GM18520 (cell line): ENCODE data around the gene PPP1R13L.

Experiments
- ATAC-seq: cut with Tn5 transposase; IDR thresholded peaks from one replicate; pipeline ENCODE4 v1.9.1; 2021; ENCODE audit not compliant: unreplicated experiment

The PPP1R13L gene, protein sequence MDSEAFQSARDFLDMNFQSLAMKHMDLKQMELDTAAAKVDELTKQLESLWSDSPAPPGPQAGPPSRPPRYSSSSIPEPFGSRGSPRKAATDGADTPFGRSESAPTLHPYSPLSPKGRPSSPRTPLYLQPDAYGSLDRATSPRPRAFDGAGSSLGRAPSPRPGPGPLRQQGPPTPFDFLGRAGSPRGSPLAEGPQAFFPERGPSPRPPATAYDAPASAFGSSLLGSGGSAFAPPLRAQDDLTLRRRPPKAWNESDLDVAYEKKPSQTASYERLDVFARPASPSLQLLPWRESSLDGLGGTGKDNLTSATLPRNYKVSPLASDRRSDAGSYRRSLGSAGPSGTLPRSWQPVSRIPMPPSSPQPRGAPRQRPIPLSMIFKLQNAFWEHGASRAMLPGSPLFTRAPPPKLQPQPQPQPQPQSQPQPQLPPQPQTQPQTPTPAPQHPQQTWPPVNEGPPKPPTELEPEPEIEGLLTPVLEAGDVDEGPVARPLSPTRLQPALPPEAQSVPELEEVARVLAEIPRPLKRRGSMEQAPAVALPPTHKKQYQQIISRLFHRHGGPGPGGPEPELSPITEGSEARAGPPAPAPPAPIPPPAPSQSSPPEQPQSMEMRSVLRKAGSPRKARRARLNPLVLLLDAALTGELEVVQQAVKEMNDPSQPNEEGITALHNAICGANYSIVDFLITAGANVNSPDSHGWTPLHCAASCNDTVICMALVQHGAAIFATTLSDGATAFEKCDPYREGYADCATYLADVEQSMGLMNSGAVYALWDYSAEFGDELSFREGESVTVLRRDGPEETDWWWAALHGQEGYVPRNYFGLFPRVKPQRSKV

DNA sequence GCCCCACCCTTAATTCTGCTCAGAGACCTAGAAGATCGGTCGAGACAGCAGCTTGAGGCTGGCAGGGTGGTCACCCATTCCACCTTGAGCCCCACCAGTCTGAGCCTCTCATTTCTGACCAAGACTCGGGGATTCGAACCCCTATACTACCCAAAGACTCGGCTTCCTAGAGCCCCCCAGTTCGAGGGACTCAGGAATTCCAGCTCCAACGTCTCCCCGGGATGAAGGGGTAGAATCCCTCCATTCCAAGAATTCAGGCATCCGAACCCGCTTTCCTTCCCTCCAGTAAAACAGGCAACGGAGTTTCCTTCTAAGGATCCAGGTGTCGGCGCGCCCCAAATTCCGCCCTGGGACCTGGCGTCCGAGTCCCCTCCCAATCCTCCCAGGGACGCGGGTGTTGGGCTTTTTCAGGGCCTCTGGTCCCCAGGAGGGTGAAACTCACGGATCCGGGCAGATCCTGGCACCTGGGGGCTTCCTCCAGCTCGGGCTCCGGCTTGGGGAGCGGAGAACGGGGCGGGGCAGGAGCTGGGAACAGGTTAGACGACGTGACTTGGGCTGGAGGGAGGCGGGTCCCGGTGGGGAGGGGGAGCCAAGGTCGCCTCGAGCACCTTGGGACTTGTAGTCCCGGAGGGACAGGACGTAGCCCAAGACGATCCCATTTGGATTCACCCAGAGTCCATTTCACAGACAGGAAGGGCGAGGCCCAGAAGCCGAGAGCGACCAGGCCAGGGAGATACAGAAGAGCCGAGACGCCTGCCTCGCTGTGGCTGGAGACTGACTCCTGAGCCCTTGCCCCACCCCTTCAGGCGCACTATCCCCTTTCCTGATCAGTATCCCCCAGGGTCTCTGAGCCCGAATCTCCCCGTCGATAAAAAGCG, at the start of gene PPP1R13L:
Gene PPP1R13L (minus strand): TSS at position 513 of the 878 bp plus-strand sequence. CDS start 6,751 bp downstream, outside the sequence.
- no peak for ATAC-seq

DNA sequence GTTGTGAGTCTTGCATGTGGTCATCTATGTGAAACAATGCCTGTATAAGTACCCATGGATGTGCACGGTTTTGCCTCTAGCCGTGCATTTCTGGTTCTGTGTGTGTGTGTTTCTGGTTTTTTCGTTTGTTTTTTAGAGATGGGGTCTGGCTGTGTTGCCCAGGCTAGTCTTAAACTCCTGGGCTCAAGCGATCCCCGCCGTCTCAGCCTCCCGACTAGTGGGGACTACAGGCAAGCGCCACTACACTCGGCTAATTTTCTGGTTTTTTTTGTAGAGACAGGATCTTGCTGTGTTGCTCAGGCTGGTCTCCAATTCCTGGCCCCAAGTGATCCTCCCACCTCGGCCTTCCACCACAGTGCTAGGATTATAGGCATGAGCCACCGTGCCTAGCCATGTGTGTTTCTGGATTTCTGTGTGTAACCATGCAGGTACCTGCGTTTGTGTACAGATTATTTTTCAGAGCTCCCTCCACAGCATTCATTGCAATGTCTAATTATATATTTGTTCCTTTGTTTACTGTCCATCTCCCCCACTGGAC, 47.0 kb upstream of the PPP1R13L start:
- no peak for ATAC-seq

DNA sequence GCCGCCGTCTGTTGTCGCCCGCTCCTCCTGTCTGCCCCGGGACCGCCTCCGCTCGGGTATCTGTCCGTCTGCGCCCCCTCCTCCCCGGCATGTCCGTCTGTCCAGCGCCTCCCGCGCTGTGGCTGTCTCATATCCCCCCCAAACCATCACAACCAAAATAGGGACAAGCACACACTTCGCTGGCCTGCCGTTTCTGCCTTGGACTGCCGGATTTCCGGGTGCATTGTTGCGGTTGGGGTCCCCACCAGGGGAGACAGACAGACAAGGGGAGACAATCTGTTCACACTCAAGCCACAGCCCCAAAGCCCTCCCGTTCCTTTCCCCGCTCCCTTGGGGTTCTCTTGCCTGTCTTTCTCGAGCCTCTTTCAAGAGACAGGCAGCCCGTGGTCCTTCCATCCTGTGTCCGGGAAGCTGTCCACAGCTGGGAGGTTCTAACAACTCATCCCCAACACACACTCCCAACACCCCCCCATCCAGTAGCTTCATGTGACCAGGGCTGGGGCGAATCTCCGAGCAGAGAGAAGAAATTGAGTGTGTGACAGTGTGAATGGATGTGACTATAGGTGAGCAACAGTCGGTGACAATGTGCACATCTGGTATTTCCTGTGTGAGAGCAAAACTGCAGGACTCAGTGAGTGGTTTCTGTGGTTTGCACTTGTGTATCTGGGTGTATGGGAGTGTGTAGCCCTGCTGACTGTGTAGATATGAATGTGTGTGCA, 46.4 kb upstream of the PPP1R13L start:
- no peak for ATAC-seq

DNA sequence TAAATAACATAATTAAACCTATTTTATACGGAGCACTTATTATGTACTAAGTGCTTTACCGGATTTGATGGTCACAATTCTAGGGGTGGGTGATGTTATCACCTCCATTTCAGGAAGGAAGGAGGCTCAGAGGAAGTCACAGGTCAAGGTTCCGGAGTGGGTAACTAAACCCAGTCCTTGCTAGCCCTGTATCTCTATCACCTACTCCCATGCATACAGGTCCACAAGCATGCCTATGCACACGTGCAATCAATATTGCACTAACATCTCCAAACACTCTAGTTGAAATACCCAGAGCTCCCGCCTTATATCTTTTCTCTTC, 45.1 kb upstream of the PPP1R13L start:
- no peak for ATAC-seq

DNA sequence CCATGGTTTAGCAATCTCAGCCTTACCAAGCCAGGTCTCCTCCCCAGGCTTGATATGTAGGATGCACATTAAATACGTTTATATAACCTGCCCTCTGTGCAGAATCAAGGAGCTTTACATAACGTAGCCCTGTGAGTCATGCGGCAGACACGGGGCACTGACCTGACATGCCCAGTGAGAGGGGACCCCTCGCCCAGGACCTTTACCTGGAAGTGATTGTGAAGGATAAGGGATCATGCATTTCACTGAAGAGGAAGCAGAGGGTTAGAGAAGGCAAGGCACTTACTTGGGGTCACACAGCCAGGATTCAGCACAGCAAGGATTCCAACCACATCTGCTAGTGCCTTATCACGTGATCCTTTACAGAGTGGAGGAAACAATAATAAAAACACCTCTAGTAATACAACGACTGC, 44.0 kb upstream of the PPP1R13L start:
- no peak for ATAC-seq

DNA sequence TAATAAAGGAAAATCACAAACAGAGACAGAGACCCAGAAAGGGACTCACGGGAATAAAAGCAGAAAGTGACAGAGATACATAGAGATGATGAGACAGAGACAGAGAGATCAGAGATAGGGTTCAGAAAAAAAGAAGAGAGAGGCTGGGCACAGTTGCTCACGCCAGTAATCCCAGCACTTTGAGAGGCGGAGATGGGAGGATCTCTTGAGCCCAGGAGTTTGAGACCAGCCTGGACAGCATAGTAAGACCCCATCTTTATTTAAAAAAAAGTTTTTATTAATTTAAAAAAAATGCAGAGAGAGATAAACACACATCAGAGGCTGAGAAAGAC, 43.5 kb upstream of the PPP1R13L start:
- ATAC-seq: no peak

DNA sequence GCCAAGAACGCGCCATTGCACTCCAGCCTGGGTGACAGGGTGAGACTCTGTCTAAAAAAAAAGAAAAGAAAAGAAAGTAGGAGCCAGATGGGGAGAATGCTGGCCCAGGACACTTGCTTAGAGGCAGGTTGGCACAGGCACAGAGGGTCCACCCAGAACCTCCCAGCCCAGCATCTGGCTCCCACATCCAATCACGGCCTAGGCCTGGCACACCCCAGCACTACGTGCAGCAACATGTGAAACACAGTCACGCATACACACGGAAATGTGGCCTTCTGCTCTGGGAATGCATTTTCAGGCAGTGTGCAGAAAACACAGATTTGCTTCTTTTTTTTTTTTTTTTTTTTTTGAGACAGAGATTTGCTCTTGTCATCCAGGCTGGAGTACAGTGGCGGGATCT, 42.1 kb upstream of the PPP1R13L start:
- no peak for ATAC-seq

DNA sequence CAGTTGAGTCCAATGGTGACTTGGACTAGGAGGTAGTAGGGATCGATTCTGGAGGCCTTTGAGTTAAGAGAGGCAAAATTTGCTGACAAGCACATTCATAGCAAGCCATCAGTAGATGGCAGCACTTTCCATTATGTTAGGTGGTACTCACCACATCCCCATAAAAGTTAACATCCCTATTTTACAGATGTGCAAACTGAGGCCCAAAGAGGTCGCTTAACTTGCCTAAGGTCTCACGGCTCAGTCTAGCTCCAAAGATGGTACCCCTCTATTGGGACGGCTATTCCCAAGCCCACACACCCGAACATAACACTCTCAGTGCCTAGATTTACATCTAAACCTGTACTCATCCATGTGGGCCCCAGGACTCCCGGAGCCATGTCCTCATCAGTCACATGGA, 41.4 kb upstream of the PPP1R13L start:
- no peak for ATAC-seq

DNA sequence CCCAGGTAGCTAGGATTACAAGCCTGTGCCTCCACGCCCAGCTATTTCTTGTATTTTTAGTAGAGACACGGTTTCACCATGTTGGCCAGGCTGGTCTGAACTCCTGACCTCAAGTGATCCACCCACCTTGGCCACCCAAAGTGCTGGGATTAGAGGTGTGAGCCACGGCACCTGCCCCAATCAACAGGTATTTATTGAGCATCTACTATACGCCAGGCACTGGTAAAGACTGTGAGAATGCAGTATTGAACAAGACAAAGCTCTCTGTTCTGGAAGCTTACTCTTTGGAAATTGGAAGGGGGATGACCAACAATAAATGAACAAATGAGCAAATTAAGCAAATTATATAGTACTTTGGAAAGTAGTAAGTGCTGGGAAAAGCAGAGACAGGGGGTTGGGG, 40.3 kb upstream of the PPP1R13L start:
- ATAC-seq: no peak

DNA sequence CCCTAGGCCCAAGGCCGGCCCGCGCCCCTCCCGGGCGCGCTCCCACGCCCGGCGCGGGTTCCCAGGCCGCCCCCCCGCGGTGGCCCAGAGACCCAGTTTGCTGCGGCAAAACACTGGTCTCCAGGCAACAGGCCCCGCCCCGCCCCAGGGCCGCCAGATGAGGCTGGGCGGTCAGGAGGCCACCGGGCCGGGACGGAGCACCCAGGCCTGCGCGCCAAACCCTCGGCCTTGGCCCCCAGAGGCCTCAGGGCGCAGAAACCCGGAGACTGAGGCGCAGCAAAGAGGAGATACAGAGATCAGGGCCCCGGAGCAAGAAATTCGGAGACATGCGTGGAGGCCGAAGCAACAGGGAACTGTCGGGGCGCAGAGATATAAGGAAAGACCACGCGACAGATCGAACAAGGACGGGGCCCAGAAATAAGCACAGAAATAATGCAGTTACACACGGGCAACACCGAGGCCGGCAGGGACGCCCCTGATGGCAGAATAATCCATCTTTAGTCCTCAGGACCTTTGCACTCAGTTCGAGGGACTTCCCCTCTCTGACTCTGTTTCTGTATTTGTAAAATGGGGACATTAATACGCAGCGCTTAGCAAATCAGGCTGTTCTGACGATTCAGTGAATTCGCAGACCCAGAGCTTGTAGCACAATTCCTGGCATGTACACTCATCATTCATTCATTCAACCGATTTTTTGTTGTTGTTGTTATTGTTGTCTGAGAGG, 39.6 kb upstream of the PPP1R13L start:
- peak; percentile 37 for ATAC-seq

DNA sequence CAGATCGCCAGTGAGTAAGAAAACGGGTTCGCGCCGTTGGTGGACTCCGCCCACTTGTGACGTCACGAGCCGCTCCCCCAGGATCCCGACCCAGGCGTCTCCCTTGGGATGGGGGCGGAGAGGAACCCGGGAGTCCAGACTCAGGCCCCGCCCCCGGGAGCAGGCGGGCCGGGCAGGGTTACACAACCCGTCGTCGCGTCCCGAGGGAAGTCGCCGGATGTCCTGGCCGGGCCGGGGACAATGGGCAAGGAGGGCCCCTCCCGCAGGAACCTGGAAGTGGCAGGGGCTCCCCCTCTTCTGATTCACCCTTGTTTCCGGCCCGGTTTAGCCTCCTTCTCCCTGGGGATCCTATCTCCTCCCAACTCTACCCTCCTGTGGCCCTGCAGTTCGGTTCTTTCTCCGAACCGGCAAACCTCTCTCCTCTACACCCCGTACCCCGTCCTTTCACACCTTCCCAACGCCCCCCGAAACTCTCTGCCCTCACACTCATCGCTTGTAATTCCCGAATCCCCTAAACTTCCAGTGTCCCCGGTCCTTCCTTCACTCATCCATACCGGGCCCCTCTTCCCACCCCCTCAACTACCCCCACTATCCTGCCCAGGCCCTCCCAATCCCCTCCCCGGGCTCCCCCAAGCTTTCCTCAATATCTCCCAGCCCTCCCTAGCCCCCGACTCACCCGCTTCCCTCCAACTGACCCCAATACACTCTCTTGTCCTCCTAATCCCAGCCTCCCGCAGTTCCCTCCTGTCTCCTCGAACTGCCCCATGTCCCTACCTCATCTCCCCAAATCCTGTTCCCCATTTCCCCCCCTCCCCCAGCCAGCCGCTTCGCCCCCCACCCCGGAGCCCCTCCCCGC, 38.8 kb upstream of the PPP1R13L start:
- no peak for ATAC-seq

DNA sequence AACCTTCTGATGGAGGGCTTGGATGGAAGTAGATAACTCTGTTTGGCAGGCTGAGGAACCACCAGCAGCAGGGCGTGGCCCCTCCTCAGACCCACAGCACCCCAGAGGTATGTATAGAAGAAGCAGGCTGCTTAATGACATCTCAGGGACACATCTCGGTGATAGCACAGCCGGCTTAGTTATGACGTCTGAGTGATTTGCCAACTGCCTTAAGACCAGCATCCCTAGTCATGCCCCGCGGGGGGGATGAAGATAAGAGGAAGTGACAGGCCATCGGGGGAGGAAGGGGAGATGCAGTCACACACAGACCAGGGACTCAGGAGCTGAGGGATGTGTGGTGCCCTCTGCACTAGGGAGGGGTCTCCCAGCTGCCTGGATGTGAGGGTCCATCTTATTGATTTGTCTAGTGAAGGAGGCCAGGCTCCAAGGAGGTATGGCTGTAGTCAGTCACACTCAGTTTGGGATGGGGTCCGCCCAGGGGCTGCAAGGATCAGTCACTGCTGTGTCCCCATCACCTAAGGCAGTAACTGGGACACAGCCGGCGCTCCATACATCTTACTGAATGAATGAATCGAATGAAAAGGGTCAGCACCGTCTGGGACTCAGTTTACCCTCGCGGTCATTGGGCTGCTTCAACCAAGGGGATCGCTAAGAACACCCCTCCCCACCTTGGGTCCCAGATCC, 38.1 kb upstream of the PPP1R13L start:
- ATAC-seq: no peak

DNA sequence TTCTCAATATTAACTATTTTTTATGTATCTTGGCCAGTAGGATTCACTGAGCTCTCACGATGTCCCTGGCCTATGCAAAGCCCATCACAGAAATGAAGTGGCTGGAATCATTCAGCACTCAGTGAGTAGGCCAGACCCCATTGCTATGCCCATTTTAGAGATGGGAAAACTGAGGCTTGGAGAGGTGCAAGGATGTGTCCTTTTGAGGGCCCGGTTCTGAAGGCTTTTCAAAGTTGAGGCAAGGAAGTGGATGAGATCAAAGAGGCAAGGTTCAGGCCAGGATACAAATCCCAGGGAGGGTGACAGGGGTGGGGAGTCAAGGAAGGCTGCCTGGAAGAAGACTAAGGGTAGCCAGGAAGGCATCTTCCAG, 37.5 kb upstream of the PPP1R13L start:
- no peak for ATAC-seq

DNA sequence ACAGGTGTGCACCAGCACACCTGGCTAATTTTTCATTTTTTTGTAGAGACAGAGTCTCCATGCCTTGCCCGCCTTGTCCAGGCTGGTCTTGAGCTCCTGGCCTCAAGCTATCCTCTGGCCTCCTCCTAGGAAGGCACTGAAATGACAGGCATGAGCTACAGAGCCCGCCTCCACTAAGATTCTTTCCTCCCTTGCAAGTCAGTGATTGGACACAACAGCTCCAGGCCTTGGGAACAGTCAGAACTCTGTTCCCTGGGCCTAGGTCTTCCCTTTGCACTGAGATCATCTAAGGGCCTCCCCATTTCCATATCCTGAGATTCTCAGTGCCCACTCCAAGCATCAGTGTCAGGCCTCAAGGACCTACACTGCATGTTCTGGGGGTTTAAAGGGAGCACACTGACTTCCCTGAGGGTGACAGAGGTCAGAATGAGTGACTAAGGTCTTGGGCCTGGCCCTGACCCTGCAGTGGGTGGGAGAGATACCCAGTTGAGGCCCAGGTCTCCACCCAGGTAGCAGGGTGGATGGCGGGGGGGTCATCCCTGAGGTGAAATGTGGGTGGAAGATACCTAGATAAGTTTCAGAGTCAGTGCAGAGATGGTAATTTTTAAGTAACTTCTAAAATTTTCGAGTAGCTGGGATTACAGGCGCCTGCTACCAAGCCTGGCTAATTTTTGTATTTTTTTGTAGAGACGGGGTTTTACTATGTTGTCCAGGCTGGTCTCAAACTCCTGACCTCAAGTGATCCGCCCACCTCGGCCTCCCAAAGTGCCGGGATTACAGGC, 36.2 kb upstream of the PPP1R13L start:
- ATAC-seq: no peak

DNA sequence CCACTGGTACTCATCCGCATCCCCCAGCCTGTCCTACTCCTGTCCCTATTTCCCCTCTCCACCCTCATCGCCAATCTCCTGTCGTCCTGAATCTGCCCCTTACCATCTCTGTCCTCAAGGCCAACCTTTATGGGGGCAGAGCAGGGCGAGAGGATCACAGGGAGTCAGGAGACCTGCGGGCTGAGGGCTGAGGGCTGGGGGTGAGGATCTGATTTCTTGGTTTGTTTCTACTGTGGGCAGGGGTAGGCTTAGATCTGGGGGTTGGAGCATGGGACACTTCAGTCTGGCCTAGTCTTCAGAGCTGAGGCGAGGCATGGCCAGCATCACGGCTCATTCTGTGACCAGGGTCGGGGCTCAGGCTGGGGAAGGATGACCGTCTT, 35.4 kb upstream of the PPP1R13L start:
- ATAC-seq: no peak

DNA sequence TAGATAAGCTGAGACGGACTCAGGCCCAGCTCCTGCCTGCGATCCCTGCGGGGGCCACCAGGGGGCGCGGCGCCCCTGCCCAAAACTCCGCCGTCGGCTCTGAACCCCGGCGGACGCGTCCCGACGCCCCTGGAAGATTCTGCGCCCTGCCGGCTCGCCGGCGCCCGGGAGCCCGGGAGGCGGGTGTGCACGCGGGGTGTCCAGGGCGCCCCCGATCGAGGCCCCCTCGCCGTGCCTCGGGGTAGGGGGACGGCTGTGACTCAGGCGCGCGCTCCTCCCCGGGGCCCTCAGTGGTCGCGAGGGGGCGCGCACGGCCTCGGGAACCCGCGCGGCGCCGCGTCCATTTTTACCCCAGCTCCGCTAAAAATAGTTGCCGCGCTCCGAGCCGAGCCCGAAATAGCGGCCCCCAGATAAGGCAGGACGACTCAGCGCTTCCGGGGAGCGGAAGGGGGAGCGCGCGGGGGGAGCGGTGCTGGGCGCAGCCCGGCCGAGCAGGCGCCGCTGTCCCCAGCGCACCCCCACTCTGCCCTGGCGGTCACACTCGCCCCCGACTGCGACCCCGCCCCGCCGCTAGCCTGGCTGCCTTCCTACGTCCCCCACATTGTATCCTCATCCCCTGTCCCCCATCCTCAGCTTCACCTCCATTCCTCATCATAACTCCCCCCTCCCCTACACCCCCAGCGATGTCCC, 34.8 kb upstream of the PPP1R13L start:
- ATAC-seq: peak; percentile 39

DNA sequence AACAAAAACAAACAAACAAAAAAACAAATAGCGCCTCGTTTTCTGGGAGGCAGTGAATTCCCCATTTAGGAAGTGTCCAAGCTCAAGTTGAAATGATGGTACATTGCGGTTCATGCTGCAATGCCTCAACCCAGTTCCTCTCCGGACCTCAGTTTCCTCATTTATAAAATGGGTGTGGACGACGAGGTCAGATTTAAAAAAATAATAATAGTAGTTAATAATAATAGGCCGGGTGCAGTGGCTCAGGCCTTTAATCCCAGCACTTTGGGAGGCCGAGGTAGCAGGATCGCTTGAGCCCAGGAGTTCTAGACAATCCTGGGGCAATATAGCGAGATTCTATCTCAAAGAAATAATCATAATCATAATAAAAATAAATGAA, 34.3 kb upstream of the PPP1R13L start:
- no peak for ATAC-seq
